T follicular helper cell (primary cell): ENCODE results near the gene C1orf174.
A peak's percentile ranks its signal among the peaks of the same experiment; 100 is the strongest.

Experiments
- DNase-seq: peaks from one replicate; pipeline ENCODE4 v3.0.0-alpha.2; 2020; ENCODE audit warnings: low read depth

C1orf174 gene

DNA sequence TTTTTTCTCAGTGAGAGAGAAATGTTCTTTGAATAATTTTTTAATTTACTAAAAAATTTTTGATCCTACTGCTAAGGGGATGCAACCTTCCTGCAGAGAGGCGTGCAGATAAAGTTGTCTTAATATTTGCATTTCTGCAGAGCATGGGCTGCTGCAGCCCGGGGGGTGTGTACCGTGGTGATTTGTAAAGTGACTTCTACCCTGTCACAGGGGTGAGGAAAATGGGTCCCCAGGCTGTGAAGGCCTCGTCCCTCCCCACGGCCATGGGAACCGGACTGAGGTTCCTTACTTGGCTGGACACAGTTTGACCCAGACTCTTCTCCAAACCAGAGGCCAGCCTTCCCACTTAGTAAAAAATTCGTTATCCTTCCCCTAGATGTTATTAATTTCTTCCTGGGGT, 9.5 kb upstream of the C1orf174 start:
- DNase-seq, result no peak

DNA sequence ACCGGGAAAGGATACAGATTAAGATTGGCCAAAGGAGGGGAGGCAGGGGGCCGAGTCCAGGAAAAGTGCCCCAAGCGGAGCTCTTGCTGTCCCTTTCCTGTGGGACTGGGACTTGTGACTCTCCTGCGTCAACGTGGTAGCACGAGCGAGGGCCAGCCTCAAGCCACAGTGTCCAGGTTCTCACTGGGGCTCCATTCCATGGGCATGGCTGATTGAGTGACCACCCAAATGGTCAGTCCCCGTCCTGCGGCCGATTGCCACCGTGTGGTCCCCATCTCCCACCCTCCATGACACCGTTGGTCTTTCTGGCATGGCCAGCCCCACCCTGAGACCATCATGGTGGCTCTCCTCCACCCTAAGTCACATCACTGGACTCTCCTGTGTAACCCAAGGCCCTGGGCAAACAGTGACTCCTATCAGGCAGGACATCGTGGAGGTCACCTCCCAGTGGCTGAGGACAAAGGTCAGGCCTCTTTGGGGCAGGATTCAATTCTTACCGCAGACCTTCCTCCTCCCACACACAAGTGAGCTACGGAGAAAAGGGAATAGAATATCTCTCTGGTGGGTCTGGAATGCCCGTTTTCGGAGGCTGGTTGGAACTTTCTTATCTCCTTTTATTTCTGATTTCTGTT, 8.9 kb upstream of the C1orf174 start:
- no peak for DNase-seq

DNA sequence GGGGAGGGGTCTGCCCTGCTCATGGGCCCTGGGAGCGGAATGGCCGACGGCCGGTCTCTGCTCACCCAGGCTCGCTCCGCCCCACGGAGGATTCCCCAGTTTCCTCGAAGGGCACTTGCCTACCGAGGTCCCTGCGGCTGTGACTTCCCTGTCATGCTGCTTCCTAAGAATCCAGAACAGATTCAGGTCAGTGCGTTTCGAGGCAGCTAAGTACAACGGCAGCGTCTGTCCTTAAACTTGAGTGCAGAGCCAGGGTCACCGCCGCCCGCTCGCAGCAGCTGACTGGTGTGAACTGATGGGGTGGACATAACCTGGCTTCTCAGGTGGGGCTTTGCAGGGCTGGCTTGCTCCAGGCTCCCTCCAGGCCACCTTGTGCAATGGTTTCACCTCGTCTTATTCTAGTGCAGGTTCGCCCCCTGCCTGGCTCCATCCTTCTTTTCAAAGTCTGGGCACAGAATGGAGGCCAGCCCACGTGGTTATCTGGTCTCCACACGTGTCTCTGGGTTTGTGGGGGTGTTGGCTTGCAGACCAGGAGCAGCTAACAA, 7.6 kb upstream of the C1orf174 start:
- no peak for DNase-seq

DNA sequence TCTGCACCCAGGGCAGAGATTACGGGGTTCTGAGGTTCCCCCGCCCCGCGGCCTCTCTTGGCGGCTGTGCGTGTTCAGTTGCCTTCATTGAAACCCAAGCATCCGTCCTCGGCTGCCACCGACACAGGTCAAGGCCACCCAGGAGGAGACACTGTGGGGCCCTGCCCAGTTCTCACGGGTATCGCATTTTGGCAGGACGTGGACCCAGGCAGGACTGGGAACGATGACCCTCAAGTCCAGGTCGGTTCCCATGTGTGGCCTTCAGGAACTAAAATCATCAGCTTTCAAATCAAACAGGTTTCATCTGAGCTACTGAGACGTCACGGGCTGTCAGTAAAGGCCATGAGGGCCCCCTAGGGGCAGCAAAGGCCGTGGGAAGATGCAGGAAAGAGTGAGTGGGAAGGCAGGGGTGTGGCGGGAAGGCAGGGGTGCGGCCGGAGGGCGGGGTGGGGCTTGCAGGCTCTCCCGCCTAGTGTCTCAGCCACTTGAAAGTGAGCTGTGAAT, 7.0 kb upstream of the C1orf174 start:
- DNase-seq, result no peak

DNA sequence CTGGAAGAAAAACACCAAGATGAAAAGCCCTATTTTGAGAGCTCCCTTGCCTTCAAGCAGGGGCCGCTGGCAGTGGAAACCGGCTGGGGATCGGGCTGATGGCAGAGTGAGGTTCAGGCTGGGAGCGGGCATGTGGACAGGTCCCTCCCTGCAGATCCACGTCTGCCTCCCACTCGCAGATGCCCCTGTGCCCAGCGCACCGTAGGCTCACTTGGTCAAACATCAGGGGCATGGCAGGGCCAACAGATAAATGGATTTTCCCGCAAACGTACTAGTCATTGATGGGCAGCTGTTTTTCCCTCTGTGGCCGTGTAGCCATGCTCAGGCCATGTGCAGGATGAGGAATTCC, 6.6 kb upstream of the C1orf174 start:
- DNase-seq, result no peak

DNA sequence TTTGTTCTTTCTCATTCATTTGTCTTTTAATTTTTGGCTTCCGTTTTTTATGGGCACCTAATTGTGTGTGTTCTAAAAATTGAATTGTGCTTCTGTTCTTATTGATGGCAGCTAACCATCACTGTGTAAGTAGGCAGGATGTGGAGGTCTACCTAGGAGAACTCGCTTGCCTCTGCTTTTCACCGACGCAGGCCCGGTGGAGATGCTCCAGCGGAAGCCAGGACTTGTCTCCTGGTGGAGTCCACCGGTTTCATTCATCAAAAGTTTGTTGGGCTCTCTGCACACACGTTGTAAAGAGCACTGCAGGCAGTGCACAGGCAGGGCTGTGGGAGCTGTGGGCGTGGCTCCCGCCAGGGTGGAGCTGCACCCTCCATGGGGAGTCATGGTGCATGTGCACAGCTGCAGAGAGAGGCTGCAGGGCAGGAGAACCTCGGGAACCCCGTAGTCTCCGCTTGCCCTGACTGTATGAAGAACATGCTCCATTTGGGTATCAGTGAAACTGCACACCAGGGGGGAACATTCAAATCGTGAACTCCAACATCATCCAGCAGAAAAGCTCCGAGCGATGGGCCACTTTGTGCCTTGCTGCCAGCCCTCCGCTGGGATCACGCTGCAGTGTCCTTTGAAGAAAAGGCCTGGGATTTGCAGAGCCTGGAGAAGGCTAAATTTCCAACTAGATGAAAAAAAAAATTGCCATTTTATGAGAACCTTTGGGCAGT, 6.0 kb upstream of the C1orf174 start:
- no peak for DNase-seq

DNA sequence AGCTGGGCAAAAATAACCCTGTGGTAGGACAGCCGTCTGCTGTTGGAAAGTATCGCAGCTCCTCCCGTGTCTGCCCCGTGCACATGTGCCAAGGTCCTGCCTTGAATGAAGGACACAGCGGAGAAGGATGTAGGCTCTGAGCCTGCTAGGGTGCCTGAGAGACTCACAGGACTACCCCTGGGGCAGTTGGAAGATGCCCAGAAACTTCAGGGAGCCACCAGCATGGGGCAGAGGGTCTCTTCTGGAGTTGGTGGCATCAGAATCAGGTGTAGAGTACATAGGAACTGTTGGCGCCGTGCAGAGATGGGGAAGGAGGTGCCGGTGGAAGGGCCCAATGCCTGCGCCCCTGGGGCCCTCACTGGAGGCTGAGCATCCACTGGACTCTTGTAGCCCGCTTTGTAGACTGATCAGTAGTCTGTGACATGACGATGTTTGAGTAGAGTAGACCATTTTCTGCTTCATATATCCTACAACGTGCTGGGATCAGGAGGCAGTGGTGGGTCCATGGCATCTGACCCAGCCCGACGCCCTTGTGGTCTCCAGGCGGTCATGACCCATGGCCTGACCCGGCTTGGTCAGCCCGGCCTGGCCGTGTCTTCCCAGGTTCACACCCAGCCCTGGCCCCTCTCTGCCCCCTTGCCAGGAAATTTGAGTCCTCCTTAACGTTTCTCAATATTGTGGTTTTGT, 5.3 kb upstream of the C1orf174 start:
- DNase-seq, result no peak

DNA sequence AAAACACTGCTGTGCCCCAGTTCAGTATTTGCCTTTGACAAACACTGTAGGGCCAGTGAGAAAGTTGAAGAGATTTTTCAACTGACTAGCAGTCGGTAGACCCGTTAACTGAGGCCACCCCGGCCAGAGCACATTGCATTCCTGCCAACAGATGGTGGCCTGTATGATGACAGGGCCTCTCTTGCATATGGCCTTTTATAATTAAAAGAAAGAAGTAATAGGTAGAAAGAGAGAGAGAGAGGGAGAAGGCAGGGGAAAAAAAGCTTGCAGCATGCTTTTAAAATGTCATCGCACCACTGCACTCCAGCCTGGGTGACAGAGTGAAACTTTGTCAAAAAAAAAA, 4.7 kb upstream of the C1orf174 start:
- no peak for DNase-seq

DNA sequence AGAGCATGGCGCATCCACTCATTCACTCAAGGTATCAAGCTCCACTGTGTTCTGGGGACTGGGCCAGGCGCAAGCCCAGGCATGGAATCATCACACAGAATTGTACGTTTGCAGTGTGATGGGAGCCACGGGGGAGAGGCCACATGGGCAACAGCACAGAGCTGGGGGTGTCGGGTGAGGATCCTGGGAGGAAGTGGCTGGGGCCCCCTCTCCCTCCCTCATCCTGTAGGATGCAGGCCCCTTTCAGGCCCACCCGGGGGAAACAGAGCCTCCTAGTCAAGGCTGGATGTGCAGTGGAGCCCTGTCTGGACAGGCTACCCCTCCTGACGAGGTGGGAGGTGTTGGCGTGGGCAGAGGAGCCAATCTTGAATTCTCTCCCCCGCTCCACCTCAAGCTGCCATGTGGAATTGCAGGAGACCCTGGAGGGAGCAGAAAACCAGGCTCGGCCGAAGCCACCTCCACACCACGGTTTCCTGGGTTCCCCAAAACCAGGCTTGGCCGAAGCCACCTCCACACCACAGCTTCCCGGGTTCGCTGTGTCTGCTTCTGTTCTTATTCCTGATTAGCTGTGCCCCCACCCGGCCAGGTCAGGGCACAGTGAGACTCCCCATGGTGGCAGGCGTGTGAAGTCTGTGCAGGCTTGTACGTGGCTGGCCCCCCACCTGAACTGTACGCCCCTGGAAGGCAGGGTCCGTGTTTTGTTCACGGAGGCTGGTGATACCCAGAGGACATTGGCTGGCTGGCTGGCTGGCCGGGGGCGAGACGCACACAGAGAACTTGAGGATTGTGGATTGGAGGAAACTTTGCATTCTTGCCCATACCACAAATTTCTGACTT, 4.2 kb upstream of the C1orf174 start:
- no peak for DNase-seq

DNA sequence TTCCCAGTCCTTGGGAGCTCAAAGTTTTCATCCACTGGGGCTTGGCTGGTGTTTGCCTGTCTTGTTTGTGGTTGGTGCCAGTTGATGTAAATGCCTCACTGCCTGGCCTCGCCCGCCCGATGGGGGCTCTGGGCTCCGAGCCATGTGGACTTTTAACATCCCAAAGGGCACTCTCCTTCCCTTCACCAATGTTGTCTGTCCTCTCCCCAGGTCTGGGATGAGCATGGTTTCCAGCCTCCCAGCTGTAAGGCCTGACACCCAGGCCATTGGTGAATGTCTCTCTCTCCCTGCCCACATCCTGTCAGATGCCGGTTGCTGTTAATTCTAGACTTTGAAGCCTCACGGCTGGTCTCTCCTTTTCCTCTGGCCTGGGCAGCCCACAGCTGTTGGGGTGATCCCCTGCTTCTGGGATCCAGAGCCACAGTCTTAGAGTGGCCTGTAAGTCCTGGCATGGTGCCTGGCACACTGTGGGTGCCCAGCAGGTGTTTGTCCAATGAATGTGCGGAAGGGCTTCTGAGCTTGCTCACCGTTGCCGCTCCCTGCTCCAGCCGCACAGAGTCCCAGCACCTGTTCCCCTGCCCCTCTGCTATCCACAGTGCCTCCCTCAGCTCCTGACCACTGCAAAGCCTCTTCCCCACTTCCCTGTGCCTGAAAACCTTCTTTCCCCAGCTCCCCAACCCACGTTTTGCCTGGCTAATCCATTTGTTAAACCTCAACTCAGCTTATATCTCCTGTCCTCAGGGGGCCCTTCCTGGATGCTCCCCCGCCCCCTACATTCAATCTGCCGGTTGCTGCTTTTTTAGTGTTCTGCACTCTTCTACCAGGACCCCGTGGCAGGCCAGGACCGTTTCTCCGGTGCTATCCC, 3.3 kb upstream of the C1orf174 start:
- DNase-seq, result no peak

DNA sequence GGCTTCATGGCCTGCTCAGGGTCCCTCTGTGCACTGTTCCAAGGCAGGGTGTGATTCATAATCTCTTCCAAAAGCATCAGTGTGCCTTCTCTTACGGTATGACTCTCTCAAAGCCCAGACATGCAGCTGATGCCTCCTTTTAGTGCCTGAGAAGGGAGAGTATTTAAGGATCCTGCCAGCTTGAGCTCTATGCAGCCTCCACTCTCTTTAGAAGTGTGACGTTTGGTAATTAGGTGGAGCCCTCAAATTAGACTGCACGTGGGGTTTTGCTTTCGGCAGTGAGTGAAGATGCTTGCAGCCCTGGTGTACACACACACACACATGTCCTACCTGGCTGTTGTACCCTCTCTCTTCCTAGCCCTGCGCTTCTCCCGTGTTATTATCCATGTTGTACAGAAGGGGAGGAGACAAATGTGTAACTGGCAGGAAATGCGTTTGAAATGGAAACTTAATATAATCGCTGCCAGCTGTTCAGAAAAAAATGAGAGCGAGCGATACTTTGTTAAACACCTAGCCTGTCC, 2.6 kb upstream of the C1orf174 start:
- peak; percentile 18 for DNase-seq

DNA sequence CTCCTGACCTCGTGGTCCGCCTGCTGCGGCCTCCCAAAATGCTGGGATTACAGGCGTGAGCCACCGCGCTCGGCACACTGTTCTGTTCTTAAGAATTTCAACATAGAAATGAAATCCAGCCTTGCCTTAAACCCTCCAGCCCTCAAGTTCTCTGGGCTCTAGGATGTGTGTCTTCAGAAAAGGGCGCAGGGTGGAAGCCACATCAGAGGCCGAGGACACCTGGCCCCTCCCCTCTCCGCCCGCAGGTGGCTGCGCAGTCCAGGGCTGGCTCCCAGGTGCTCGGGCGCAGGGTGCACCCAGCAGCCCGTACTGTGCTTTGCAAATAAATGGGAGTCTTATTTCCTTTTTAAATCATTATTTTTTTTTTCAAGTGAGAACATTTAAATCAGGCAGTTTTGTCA, 2.0 kb upstream of the C1orf174 start:
- peak; percentile 30 for DNase-seq

DNA sequence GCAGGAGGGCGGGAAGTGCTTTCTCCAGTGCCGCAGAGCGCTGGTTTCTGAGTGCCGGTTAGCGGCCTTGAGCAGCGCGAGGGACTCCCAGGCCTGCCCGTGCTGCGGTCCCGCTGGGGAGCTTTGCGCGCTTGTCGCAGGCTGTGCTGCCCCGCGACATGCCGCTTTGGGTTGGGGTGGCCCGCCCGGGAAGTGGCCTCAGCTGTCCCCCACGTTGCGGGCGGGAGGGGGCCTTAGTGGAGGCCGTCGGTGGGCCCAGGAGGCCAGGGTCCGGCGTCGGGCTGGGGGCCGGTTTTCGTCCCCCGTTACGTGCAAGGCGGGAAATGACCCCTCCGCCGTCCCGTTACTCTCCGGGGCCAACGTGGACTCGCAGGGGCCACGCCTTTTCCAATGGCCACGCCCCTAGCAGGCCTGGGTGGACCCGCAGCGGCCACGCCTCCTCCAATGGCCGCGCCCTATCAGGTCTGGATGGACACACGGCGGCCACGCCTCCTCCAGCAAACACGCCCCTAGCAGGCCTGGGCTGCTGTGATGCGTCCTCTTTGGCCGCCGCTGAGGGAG, 977 bp upstream of the C1orf174 start:
- peak; percentile 48 for DNase-seq

DNA sequence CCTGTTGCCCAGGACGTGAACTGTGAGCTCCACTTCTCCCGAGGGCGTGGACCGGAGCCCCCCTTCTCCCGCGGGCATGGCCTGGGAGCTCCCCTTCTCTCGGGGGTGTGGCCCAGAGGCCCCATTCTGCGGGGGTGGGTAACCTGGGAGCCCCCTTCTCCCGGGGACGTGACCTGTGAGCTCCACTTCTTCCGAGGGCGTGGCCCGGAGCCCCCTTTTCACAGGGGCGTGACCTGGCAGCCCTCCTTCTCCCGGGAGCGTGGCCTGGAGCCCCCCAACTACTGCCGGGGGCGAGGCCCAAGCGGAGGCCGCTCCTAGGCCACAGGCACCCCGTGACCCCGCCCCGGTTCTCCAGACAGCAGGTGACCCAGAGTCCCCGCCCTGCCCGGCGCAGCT, 320 bp downstream of the C1orf174 start:
- no peak for DNase-seq

DNA sequence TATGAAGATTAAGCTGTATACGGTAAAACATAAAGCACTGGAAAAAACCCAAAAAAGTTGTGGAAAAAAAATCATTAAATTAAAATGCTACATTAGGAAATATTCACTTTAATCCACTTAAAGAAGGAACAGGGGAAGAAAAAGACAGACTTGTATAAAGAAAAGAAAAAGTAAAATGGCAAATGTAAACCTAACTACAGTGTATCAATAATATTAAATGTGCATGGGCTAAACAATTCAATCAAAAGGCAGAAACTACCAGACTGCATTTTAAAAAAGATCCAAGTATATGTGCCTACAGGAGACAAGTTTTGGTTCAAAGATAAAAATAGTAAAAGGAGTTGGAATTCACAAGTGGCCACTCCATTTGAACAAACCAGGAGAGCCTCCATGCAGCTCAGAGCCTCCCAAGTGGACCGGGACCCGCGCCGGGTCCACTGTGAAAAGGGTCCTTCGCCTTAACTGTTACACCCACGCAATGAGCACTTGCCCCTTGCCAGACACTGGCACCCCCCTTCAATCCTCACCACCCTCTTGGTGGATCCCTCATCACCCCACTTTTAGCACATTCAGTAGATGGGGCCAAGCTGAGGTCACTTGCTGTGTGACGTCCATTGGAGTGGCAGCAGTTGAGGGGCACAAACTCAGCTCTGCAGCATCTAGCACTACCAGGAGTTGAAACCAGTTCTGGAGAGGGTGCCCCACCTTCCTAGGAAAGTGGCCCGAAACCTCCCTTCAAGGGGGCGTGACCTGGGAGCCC, 898 bp downstream of the C1orf174 start:
- no peak for DNase-seq

DNA sequence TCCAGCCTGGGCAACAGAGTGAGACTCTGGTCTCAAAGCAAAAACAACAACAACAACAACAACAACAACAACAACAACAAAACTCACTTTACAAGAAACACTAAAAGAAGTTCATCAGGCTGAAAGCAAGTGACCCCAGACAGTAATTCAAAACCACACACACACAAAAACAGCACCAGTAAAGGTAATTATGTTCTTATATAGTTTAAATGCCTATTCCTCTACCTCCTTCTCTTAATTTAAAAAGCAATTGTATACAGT, 1.7 kb downstream of the C1orf174 start:
- no peak for DNase-seq

DNA sequence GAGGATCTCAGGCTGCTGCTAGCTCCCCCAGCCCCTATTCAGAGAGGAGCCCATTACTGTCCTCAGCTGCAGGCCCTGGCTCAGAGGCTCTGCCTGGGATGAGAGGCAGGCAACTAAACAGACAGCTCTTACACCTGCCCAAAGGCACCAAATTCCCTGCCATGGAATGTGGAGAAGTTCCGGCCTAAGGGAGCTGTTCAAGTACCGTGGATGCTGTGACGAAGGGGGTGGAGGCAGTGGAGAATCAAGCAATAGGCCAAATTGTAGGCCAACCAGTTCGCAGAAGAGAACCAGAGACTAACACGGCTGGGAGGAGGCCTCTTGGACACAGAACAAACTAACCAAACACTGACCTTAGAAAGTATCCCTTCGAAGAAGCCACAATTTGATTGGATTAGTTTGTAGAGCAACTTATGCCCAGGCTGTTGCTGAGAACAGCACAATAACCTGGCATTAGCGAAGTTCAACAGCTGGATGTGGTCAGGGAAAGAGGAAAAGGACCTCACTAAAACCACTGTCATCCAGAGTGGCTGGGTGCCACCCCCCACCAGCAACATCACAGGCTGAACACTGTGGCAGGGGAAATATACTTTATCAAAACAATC, 3.6 kb downstream of the C1orf174 start:
- DNase-seq, result no peak

DNA sequence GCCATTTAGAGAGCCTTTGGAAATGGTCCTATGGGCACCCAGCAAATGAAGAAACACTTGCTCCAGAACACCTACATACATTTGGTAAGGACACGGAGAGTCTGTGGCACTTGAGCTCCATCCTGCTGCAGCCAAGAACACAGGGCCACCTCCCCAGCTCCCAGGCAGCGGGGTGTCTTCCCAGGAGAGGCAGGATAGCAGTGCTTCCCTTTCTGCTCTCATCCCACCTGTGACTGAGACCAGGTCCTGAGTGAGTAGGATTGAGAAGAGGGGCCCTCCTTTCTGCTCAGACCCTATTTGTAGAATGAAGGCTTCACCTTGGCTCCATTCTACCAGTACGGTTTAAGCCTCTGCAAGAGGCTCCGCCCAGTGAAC, 4.1 kb downstream of the C1orf174 start:
- DNase-seq, result no peak

DNA sequence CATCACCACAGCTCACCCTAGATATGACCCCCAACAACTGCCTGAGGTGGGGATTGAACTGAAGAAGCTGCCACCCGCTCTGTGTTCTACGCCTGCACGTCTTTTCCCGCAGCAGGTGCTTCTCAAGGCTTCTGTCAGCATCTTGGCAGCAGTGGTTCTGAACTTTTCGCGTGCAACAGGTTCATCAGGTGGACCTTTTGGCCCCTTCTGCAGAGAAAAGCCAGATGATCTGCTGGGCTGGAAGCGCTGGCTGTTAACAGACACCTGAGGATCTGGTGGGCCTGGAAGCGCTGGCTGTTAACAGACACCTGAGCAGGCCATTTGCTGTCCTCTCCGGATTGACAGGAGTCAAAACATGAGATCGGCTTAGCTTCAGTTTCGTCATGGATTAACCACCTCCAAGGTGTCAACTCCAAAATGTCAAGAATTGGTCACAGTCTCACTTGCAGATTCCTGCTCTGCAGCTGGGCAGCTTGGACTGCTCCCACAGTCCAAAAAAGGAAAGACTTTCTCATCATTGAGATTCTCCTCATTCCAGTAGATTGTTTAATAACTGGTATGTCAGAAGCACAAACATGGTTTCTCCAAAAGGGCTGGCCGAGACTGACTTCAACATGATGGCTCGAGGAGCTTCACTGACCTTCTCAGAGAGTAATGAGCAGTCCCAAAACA, 4.7 kb downstream of the C1orf174 start:
- DNase-seq, result no peak
